Measurements from ENCODE around the gene ERGIC1. TPM values are rescaled to one million over a fixed set of nuclear protein-coding genes. Genes with fewer than 3 reads are reported as not detected.

The ERGIC1 gene
- total and polyA plus RNA-seq, 2 of the 13 experiments (the other 11 are each of a cell fraction or from before 2014, with no cell fraction given) = 78.5 to 184 TPM

GRCh38 chr5:172956936-172957335, 122.9 kb downstream of the ERGIC1 start (continued):
- no peak for TF ChIP-seq THAP9 (CRISPR knock-in tag; IDR thresholded peaks at IDR 0.05; ENCODE audit: borderline replicate concordance)
- TF ChIP-seq ZNF530 (CRISPR knock-in tag; IDR thresholded peaks at IDR 0.05; ENCODE audit: low read depth) = no peak
- TF ChIP-seq REST (IDR thresholded peaks at IDR 0.05; ENCODE audit: borderline replicate concordance in 1 of 2, low read depth in 1 of 2, low read length in 2 of 2) = no peak
- TF ChIP-seq ZMYM3 (CRISPR knock-in tag; IDR thresholded peaks at IDR 0.05) = no peak
- TF ChIP-seq SRSF1 (optimal IDR thresholded peaks at IDR 0.05; ENCODE audit: low read depth, low read length) = no peak
- no peak for TF ChIP-seq SNAPC2 (CRISPR knock-in tag; IDR thresholded peaks at IDR 0.05)
- no peak for TF ChIP-seq GPN1 (CRISPR knock-in tag; IDR thresholded peaks at IDR 0.05; ENCODE audit: borderline replicate concordance)
- no peak for TF ChIP-seq ZNF768 (CRISPR knock-in tag; IDR thresholded peaks at IDR 0.05)
- TF ChIP-seq ZNF17 (CRISPR knock-in tag; IDR thresholded peaks at IDR 0.05) = no peak
- no peak for TF ChIP-seq ZNF639 (CRISPR knock-in tag; conservative IDR thresholded peaks at IDR 0.05)
